ENCODE measurements around the gene ITGA2B.
"Not testable (repeated sequence)": the region's sequence is repeated elsewhere in the genome, so short reads cannot be mapped to it uniquely, and the experiment has no call there.

ITGA2B gene

DNA sequence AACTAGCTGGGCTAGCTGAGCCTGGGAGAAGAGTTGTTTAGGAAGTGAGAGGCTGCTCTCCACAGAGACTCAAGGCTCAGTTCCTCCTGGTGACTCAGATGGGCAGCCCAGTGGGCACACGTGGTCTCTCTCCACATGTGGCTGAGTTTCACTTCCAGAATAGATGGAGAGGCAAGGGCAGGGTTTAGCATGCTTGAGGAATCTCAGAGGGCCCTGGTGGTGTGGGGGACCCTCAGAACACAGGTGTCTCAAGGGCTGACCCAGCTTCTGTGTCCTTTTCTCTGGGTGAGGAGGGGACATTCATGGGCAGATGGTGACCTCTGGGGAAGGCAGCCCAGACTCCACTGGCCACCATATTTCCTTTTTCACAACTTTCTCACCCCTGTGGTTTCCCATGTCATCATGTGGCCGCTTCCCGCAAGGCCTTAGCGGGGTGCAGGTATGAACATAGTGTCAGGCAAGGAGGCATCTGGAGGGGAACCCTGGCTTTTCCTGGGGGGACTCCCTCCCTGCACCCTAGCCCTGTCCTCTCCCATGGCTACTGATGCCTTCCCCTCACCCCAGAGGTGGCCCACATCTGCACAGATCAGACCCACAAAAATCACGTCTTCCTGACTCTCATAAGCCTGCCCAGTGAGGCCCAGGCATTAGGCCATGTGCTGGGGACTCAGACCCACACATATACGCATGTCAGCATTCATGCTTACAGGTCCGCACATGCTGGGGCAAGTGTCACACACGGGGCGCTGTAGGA lies 41.0 kb downstream of the ITGA2B start:
- Histone ChIP-seq H2AFZ (ENCODE audit: low read length) (no peak overlapping the region), H3K9me2 (ENCODE audit: low read depth, low read length) (no peaks in the 10 kb centered on the region), H3K27ac (ENCODE audit: low read depth, low read length, poor library complexity, severe bottlenecking) (no peak overlapping the region), H3K4me2 (ENCODE audit: low read length) (no peak overlapping the region), H3K36me3 (ENCODE audit: insufficient read depth, low read length) (no peaks in the 10 kb centered on the region), H3K4me1 (ENCODE audit: insufficient read depth, low read length, severe bottlenecking) (peaks cover 39% of the 10 kb centered on the region), H3K79me2 (ENCODE audit: insufficient read depth, low read length) (no peaks in the 10 kb centered on the region), H3F3A (ENCODE audit: insufficient read depth, low read length) (no peaks in the 10 kb centered on the region), H4K20me1 (ENCODE audit: insufficient read depth, low read length) (no peaks in the 10 kb centered on the region), H3K9ac (ENCODE audit: low read length) (no peak overlapping the region), H3K4me3 (ENCODE audit: low read depth, low read length, poor library complexity, severe bottlenecking) (no peak overlapping the region), H3K27me3 (ENCODE audit: insufficient read depth, low read length) (no peaks in the 10 kb centered on the region), H3K9me3 (ENCODE audit: low read length) (no peaks in the 10 kb centered on the region)
- TF ChIP-seq, protein P1, sequence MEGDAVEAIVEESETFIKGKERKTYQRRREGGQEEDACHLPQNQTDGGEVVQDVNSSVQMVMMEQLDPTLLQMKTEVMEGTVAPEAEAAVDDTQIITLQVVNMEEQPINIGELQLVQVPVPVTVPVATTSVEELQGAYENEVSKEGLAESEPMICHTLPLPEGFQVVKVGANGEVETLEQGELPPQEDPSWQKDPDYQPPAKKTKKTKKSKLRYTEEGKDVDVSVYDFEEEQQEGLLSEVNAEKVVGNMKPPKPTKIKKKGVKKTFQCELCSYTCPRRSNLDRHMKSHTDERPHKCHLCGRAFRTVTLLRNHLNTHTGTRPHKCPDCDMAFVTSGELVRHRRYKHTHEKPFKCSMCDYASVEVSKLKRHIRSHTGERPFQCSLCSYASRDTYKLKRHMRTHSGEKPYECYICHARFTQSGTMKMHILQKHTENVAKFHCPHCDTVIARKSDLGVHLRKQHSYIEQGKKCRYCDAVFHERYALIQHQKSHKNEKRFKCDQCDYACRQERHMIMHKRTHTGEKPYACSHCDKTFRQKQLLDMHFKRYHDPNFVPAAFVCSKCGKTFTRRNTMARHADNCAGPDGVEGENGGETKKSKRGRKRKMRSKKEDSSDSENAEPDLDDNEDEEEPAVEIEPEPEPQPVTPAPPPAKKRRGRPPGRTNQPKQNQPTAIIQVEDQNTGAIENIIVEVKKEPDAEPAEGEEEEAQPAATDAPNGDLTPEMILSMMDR (IDR thresholded peaks at IDR 0.05; ENCODE audit: low read length): no peak
- TF ChIP-seq EZH2 (IDR thresholded peaks at IDR 0.05; ENCODE audit: borderline replicate concordance, low read length): no peak

DNA sequence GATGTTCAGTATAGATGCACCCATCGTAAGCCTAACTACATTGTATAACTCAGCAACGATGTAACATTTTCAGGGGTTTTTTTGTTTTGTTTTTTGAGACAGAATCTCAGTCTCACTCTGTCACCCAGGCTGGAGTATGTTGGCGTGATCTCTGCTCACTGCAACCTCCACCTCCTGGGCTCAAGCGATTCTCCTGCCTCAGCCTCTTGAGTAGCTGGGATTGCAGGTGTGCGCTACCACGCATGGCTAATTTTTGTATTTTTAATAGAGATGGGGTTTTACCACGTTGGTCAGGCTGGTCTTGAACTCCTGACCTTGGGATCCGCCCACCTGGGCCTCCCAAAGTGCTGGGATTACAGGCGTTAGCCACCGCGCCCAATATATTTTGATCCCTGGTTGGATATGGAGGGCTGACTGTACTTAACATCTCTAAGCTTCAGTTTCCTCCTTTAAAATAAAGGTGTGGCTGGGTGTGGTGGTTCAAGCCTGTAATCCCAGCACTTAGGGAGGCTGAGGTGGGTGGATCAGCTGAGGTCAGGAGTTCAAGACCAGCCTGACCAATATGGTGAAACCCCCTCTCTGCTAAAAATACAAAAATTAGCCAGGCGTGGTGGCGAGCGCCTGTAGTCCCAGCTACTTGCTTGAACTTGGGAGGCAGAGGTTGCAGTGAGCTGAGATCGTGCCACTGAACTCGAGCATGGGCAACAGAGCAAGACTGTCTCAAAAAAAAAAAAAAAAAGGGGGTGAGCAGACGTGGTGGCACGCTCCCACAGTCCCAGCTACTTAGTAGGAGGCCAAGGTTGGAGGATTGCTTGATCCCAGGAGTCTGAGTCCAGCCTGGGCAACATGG lies 42.0 kb downstream of the ITGA2B start:
- H3K4me2 ChIP-seq (ENCODE audit: low read length); H3K36me3 ChIP-seq (ENCODE audit: insufficient read depth, low read length); H3K4me3 ChIP-seq (ENCODE audit: low read depth, low read length, poor library complexity, severe bottlenecking); H3K9me2 ChIP-seq (ENCODE audit: low read depth, low read length); H3K27ac ChIP-seq (ENCODE audit: low read depth, low read length, poor library complexity, severe bottlenecking); H3K79me2 ChIP-seq (ENCODE audit: insufficient read depth, low read length); H2AFZ ChIP-seq (ENCODE audit: low read length); H3K27me3 ChIP-seq (ENCODE audit: insufficient read depth, low read length); H4K20me1 ChIP-seq (ENCODE audit: insufficient read depth, low read length); H3K9ac ChIP-seq (ENCODE audit: low read length); H3K9me3 ChIP-seq (ENCODE audit: low read length); H3F3A ChIP-seq (ENCODE audit: insufficient read depth, low read length): not testable (repeated sequence)
- H3K4me1 ChIP-seq (ENCODE audit: insufficient read depth, low read length, severe bottlenecking): peaks cover 39% of the 10 kb centered on the region

DNA sequence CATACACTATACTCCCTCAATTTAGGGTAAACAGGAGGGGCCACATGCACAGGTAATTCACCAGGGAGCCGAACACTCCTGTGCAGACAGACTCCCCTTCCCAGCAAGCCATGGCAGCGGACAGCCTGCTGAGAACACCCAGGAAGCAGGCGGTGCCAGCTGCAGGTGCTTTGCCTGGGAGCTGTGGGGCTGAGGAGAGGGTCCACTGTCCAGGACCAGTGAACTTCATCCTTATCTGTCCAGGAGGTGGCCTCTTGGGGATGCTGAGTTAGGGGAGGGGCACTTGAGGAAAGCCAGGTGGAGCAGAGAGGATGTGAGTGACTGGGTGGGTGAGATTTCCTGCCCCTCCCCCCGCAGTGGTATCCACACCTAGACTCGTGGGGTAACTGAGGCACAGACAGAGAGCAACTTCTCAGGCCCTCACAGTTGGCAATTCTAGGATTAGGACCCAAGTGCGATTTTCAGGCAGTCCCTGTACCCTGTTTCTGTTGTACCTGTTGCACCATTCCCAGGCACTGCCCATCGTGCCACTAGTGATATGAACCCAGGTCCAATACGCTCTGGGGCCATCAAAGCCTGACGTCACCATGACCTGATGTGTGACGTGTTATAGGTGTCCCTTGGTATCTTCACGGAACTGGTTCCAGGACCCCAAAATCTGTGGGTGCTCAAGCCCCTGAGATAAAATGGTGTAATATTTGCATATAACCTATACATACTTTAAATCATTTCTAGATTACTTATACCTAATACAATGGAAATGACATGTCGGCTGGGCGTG lies 43.2 kb downstream of the ITGA2B start:
- Histone ChIP-seq H3K36me3 (ENCODE audit: insufficient read depth, low read length) (no peaks in the 10 kb centered on the region), H3K27ac (ENCODE audit: low read depth, low read length, poor library complexity, severe bottlenecking) (no peak overlapping the region), H3K9me3 (ENCODE audit: low read length) (no peaks in the 10 kb centered on the region), H3K79me2 (ENCODE audit: insufficient read depth, low read length) (no peaks in the 10 kb centered on the region), H3K4me2 (ENCODE audit: low read length) (peak overlapping the region; percentile 89), H4K20me1 (ENCODE audit: insufficient read depth, low read length) (no peaks in the 10 kb centered on the region), H3K27me3 (ENCODE audit: insufficient read depth, low read length) (no peaks in the 10 kb centered on the region), H3K4me1 (ENCODE audit: insufficient read depth, low read length, severe bottlenecking) (peaks cover 39% of the 10 kb centered on the region), H3K9me2 (ENCODE audit: low read depth, low read length) (no peaks in the 10 kb centered on the region), H3K4me3 (ENCODE audit: low read depth, low read length, poor library complexity, severe bottlenecking) (peak overlapping the region; percentile 68), H2AFZ (ENCODE audit: low read length) (no peak overlapping the region), H3K9ac (ENCODE audit: low read length) (peak overlapping the region; percentile 60; the same call in 1 of the 2 replicates), H3F3A (ENCODE audit: insufficient read depth, low read length) (no peaks in the 10 kb centered on the region; the same call in 1 of the 2 replicates)
- TF ChIP-seq, protein P1 (IDR thresholded peaks at IDR 0.05; ENCODE audit: low read length): no peak
- no peak for TF ChIP-seq EZH2 (IDR thresholded peaks at IDR 0.05; ENCODE audit: borderline replicate concordance, low read length)
